CD4-positive, alpha-beta T cell treated with Interleukin-17A for 1 hour (primary cell): ENCODE measurements around the gene PDE4B.

ENCODE experiments used
- DNase-seq: peaks from one replicate; pipeline ENCODE4 v3.0.0-alpha.2; 2020

Gene PDE4B

DNA sequence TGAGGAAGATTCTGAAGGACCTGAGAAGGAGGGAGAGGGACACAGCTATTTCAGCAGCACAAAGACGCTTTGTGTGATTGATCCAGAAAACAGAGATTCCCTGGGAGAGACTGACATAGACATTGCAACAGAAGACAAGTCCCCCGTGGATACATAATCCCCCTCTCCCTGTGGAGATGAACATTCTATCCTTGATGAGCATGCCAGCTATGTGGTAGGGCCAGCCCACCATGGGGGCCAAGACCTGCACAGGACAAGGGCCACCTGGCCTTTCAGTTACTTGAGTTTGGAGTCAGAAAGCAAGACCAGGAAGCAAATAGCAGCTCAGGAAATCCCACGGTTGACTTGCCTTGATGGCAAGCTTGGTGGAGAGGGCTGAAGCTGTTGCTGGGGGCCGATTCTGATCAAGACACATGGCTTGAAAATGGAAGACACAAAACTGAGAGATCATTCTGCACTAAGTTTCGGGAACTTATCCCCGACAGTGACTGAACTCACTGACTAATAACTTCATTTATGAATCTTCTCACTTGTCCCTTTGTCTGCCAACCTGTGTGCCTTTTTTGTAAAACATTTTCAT, 579.9 kb downstream of the PDE4B start:
- no peak for DNase-seq

DNA sequence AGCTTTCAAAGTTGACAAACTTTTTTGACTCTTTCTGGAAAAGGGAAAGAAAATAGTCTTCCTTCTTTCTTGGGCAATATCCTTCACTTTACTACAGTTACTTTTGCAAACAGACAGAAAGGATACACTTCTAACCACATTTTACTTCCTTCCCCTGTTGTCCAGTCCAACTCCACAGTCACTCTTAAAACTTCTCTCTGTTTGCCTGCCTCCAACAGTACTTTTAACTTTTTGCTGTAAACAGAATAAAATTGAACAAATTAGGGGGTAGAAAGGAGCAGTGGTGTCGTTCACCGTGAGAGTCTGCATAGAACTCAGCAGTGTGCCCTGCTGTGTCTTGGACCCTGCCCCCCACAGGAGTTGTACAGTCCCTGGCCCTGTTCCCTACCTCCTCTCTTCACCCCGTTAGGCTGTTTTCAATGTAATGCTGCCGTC, 580.5 kb downstream of the PDE4B start:
- no peak for DNase-seq

GRCh38 chr1:66374148-66374547, 581.5 kb downstream of the PDE4B start:
- DNase-seq = peak; percentile 42

GRCh38 chr1:66374561-66375111, 581.9 kb downstream of the PDE4B start:
- DNase-seq = peak; percentile 70

DNA sequence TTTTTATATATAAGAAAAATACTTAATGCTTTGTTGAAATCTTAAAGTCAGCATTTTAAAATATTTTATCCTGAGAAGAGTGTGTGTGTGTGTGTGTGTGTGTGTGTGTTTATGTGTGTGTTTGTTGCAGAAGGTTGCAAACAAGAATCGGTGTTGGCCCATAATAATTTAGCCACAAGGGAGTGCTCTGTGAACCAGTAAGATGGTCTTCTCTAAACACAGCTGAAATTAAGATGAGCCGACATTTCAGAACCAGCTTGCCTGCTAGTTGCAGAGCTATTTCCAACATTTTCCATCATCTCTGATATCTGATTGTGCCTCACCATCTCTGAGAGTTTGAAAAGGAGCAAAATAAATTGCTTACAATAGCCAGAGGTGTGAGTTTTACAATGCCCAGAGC, 582.4 kb downstream of the PDE4B start:
- DNase-seq = no peak

DNA sequence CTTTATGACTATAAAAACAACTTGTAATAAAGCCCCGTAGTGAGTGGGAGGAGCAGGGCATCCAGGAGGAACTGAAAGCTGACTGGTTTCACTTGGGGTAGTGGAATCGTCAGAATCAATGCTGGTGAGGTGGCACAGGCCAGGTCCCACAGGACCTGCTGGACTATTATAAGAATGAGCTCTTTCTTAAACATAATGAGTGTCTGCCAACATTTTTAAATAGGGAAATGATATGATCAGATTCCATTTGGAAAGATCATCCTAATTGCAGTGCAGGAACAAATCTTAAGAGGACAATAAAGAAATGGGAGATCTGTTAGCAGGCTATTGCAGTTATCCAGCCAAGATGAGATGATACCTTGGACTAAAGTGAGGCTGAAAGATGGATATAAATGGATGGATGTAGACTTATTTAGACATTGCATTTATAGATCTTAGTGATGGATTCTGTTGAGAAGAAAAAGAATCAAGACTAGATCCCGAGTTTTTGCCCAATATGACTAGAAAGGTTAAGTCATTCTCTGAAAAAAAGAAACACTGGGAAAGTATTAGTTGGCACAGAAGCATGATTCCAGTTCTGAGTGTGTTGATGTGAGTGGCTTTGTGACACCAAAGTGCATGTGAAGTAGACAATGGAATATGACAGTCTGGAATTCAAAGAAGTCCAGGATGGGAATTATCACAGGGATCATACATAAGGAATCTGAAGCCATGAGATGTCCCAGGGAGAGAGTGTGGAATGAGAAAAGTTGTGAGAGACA, 587.9 kb downstream of the PDE4B start:
- peak; percentile 45 for DNase-seq

- no peak for DNase-seq
These were observed 589.1 kb downstream of the PDE4B start for GRCh38 chr1:66381621-66382275.

DNA sequence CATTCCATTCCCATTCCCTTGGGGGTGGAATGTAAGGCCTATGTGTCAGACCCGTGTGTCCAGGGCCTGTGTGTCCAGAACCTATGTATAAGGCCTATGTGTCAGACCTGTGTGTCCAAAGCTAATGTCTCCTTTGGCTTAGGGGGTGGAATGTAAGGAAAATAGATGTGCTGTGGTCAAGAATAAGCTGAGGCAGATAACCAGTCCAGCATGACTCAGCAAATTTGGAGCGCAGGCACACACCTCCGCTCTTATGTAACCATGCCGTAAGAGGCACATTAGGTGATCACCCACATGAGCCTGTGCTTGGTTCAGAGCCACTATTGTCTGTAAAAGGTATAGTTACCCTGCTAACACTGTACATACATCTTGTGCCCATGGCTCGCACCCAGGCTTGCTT, 590.5 kb downstream of the PDE4B start:
- DNase-seq = no peak

DNA sequence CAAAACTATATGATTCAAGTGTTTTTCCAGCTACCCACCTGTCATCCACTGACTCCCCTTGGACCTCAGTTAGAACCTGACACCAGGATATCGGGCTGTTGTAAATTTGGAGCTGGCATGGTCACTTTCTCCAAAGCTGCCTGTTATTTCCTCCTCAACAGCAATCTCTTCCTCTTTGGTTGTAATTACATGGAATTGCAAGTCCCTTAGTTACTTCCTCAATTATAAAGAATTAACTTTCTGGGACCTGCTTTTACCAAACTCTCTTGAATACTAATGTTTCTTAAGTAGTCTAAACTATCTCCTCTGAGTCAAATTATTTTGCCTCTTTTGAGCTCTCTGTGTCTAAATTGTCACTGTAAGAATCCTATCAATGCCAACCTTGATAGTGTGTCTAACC, 590.9 kb downstream of the PDE4B start:
- DNase-seq = no peak

DNA sequence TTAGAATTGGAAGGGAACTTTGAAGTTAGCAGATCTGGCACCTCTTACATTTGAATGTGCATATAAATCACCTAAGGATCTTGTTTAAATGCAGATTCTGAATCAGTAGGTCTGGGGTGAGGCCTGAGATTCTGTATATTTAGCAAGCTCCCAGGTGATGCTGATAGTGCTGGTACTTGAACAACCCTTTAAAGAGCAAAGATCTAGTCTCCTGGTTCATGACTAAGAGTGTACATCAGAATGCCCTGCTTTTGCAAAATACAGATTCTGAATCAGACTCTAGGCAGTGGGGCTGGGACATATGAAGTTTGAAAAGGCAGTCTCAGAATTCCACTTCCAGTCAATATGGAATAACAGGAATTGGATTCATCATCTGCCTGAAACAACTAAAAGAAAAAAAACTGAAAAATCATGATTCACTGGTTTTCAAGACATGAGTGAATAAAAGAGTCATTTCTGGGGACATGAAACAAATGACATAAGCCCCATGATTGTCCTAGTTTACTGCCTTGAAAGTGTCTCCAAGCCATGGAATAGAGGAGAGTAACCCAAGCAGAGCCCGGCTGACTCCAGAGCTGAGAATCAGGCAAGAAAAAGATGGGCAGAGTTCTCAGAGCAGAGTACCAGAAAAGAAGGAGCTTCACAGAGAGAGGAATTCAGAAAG, 591.7 kb downstream of the PDE4B start:
- no peak for DNase-seq

DNA sequence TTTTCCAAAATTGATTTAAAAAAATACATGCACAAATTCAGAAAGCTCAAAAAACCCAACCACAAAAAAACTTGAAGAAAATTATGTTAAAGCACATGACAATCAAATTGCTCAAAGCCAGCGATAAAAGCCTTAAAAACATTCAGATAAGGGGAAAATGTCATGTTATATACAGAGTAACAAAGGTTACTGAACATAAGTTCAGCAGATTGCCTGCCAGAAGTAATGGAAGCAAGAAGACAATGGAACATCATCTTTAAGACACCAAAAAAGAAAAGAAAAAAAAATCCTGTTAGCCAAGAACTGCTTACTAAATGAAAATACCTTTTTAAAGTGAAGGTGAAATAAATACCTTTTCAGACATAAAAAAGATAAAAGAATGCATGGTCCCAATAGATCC, 594.0 kb downstream of the PDE4B start:
- DNase-seq = no peak

GRCh38 chr1:66388913-66389312, 596.2 kb downstream of the PDE4B start:
- no peak for DNase-seq

GRCh38 chr1:66393586-66394287, 601.0 kb downstream of the PDE4B start:
- no peak for DNase-seq

DNA sequence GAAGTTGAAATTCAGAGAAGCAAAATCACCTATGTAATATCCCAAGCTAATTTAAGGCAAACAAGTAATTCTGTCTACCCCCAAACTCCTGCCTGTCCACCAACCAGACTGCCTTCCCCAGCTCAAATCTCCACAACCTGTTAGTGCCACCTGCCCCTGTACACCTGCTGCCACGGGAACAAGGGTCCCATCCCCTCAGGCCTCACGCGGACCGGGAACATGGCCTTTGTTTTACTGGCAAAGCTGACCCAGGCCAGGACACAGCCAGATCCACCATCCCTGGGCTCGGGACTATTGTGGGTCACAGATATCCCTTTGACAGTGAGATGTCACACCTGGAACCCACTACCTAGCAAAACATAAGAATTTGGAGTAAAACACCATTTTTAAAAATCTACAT, 601.9 kb downstream of the PDE4B start:
- no peak for DNase-seq

DNA sequence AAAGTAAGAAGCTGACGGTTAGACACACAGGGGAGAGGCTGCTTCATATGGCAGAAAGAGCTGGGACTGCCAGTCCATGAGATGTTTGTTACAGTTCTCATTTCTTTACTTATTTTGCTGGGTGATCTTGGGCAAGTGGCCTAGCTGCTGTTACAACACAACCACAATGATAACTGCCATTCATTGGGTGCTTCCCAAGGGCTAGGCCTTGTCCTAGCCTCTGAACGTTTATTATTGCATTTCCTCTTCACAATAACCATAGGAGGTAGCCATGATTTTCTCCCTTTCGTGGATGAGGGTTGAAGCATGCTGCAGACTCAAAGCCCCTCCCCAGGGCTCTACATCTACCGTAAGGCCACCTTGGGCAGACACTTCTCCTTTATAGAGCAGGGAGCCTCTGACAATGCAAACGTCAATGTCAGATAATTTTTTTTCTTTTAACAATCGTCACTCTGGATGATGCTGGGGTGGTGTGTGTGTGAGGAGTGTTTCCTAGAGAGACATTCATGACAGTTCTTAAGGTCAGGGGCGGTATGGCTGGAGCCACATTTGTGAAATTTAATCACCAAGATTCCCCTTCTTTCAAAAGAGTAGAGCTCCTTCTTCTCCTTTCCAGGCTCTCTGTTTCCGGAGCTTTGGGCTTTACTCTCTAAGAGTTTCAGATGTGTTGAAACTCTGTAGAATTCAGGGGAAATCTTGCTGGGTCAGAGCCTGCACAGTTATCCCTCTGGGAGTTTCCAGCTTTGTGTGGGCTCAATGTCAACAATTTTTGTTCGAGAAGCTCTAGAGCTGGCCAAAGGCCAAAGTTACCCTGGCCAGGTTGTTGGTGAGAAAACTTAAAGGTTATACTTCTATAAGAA, 602.7 kb downstream of the PDE4B start:
- no peak for DNase-seq

GRCh38 chr1:66396212-66396890, 603.7 kb downstream of the PDE4B start:
- DNase-seq = no peak

DNA sequence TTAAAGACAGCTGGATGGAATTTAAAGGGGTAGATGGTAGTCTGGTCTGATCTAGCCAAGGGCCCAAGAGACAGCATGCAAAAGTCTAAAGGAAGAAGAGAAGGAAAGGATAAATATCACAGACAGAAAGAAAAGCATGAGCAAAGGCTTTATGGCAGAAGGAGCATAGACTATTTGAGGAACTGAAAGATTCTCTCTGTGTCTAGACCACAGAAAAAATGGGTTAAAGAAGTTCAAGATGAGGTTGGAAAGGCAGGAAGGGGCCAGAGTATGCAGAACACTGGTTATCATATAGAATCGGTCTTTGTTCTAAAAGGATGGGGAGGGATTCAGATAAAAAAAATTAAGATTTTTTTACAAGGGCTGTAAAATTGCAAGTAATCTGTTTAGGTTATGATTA, 604.5 kb downstream of the PDE4B start:
- DNase-seq = no peak

- no peak for DNase-seq
These were observed 607.3 kb downstream of the PDE4B start for GRCh38 chr1:66399888-66400529.

GRCh38 chr1:66400660-66401059, 608.0 kb downstream of the PDE4B start:
- DNase-seq = no peak

- DNase-seq = no peak
These were observed 608.5 kb downstream of the PDE4B start for GRCh38 chr1:66401244-66401643.

DNA sequence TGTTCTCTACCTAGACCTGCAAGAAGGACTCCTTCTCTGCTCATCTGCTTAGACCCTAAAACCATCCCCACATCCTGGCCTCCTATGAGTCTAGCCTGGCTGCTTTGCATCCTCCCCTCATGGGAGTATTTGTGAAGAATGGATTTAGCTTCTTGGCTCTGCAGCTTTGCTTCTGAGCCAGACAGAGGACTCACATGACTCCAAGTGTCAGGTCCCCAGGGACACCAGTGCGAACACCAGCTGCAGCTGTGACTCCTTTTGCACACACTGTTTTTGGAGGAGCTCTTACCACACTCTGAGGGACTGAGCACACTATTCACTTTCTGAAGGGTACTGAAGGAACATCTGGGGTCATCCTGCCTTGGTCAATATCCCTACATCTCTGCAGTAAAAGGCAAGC, 609.5 kb downstream of the PDE4B start:
- no peak for DNase-seq
